NCI-H1105 treated with DMSO at 0.1 percent for 48 hours (cell line): ENCODE measurements around the gene MYLK4.

Source experiments
- DNase-seq: peaks from one replicate; lab custom pipeline; 2025; lab: John Stamatoyannopoulos, UW

MYLK4 gene

GRCh38 chr6:2733324-2733723 lies 17.4 kb downstream of the MYLK4 start:
- no peak for DNase-seq

- DNase-seq = no peak
Measured at GRCh38 chr6:2732503-2733089, 18.1 kb downstream of the MYLK4 start.

GRCh38 chr6:2731281-2731909 lies 19.3 kb downstream of the MYLK4 start:
- DNase-seq = no peak

GRCh38 chr6:2730353-2731107 lies 20.2 kb downstream of the MYLK4 start:
- no peak for DNase-seq

- no peak for DNase-seq
Measured at GRCh38 chr6:2729921-2730320, 20.8 kb downstream of the MYLK4 start.

GRCh38 chr6:2725999-2726567 lies 24.6 kb downstream of the MYLK4 start:
- no peak for DNase-seq

- no peak for DNase-seq
Measured at GRCh38 chr6:2725364-2725988, 25.2 kb downstream of the MYLK4 start.

- no peak for DNase-seq
Measured at GRCh38 chr6:2721219-2721618, 29.5 kb downstream of the MYLK4 start.

- no peak for DNase-seq
Measured at GRCh38 chr6:2719093-2719455, 31.6 kb downstream of the MYLK4 start.

- no peak for DNase-seq
Measured at GRCh38 chr6:2718334-2719092, 32.2 kb downstream of the MYLK4 start.

- no peak for DNase-seq
Measured at GRCh38 chr6:2716936-2717700, 33.6 kb downstream of the MYLK4 start.

- no peak for DNase-seq
Measured at GRCh38 chr6:2715737-2716136, 35.0 kb downstream of the MYLK4 start.

GRCh38 chr6:2714111-2714895 lies 36.4 kb downstream of the MYLK4 start:
- no peak for DNase-seq

GRCh38 chr6:2713473-2714110 lies 37.1 kb downstream of the MYLK4 start:
- DNase-seq = no peak

GRCh38 chr6:2712102-2712501 lies 38.6 kb downstream of the MYLK4 start:
- no peak for DNase-seq

- no peak for DNase-seq
Measured at GRCh38 chr6:2710412-2710811, 40.3 kb downstream of the MYLK4 start.

- DNase-seq = no peak
Measured at GRCh38 chr6:2708456-2708855, 42.3 kb downstream of the MYLK4 start.

GRCh38 chr6:2706558-2706957 lies 44.2 kb downstream of the MYLK4 start:
- DNase-seq = no peak

- DNase-seq = no peak
Measured at GRCh38 chr6:2705256-2705655, 45.5 kb downstream of the MYLK4 start.

- no peak for DNase-seq
Measured at GRCh38 chr6:2697291-2697690, 53.4 kb downstream of the MYLK4 start.
